ENCODE results near the gene ALG5. TPM values are rescaled to one million over a fixed set of nuclear protein-coding genes. Genes with fewer than 3 reads are reported as not detected.

The ALG5 gene
- polyA plus RNA-seq, 2 of the 4 experiments (the other 2 are of a cell fraction) = 34.4 to 69.0 TPM

DNA sequence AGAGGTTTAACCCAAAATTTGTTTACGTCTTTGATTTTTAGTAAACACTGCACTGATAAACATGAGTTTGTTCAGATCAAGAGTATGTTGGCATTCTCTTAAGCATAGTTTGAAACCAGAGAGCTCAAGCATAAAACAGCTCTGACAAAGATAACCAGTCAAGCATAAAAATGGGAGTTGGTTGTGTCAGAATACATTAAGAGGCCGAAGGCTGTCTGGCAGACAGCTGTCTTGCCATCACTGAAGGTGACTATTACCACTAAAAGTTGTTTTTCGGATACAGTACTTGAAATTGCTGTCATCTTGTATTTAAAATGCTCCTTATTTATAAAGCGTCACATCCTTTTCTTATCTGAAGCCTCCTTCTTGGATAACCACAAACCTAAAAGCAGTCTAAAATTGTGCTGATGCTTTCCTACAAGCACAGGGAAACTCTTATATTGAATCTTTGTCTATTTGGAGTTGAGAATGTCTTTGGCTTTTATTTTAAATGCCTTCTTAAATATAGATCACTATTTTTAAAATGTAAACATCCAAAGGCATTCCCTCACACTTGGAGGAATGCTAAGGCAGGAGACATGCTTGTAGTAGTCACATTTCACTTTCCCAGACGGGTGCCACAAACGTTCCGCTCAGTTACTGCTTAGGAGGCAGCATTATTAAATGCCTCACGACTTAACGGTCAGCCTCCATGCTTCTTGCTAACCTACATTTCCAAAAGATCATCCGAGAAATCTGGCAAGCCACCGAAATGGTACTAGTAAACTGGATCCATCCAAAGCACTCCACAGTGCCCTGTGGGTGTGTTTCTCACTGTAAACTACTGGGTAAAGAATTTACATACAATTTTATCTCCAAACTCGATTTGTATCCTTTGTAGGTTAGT, 80.7 kb downstream of the ALG5 start:
- ATAC-seq = peak in 1 of 2 experiments; percentile 30; a peak in 2 of 6 replicates
- Histone ChIP-seq H3K4me1 (no peaks in the 10 kb centered on the region), H3K27ac (no peak overlapping the region), H3K9me3 (no peaks in the 10 kb centered on the region), H3K4me2 (peak overlapping the region; percentile 95), H3K4me3 (peak overlapping the region; percentile 56; the same call in 2 of the 3 replicates)
- no peak for DNase-seq (ENCODE audit: low read depth in 1 of 2, low spot score in 1 of 2)
- TF ChIP-seq, protein P1, sequence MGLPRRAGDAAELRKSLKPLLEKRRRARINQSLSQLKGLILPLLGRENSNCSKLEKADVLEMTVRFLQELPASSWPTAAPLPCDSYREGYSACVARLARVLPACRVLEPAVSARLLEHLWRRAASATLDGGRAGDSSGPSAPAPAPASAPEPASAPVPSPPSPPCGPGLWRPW (IDR thresholded peaks at IDR 0.05) = no peak
- TF ChIP-seq RAD21 (conservative IDR thresholded peaks at IDR 0.05 in 1 of 2, IDR thresholded peaks at IDR 0.05 in 1 of 2) (no peak), NFE2L2 (conservative IDR thresholded peaks at IDR 0.05; ENCODE audit: low read length) (no peak), POLR2A (IDR thresholded peaks at IDR 0.05; ENCODE audit: low read length) (no peak), SREBF2 (IDR thresholded peaks at IDR 0.05) (no peak), ZSCAN20 (CRISPR knock-in tag; IDR thresholded peaks at IDR 0.05) (no peak), ESRRA (IDR thresholded peaks at IDR 0.05; ENCODE audit: borderline replicate concordance, low read length) (no peak), RFX5 (IDR thresholded peaks at IDR 0.05) (no peak), HOXA7 (CRISPR knock-in tag; IDR thresholded peaks at IDR 0.05) (no peak), MAFK (IDR thresholded peaks at IDR 0.05; ENCODE audit: partially characterized antibody) (no peak), ZFP36 (IDR thresholded peaks at IDR 0.05; ENCODE audit: borderline replicate concordance, partially characterized antibody) (no peak)
- TF ChIP-seq, protein P2, sequence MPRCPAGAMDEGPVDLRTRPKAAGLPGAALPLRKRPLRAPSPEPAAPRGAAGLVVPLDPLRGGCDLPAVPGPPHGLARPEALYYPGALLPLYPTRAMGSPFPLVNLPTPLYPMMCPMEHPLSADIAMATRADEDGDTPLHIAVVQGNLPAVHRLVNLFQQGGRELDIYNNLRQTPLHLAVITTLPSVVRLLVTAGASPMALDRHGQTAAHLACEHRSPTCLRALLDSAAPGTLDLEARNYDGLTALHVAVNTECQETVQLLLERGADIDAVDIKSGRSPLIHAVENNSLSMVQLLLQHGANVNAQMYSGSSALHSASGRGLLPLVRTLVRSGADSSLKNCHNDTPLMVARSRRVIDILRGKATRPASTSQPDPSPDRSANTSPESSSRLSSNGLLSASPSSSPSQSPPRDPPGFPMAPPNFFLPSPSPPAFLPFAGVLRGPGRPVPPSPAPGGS (IDR thresholded peaks at IDR 0.05) = no peak
- 72% methylated on average over 12 of the region's 12 CpGs for WGBS (ENCODE audit: missing lambda C conversion rate)
- POLR2A ChIA-PET = no interaction called here
- CTCF ChIA-PET = no interaction called here
- no peak for FAIRE-seq

DNA sequence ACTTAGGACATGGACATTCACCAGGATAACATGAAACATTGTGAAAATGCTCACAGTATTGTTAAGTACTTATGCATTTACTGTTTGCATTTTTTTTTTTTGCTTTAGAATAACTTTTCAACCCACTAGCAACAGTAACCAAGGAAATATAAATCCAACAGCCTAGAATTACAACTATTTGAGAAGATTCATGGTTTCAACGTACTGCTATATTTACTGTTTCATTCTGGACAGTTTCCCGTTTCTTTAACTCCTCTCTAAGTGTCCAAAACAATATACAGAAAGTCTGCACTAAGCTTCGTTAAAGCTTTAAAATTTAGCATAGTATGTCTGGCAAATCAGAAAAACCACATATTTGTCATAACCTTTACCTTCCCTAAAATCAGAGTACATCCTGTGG, 81.8 kb downstream of the ALG5 start:
- TF ChIP-seq TFCP2L1 (CRISPR knock-in tag; IDR thresholded peaks at IDR 0.05) = no peak
- ChIA-PET POLR2A (no interaction called here), CTCF (no interaction called here)
- FAIRE-seq (no peak), ATAC-seq (no peak), DNase-seq (ENCODE audit: low read depth in 1 of 2, low spot score in 1 of 2) (no peak)
- Histone ChIP-seq H3K27ac (no peak overlapping the region), H3K9me3 (no peaks in the 10 kb centered on the region), H3K4me3 (no peak overlapping the region), H3K4me1 (no peaks in the 10 kb centered on the region), H3K4me2 (no peak overlapping the region)
- WGBS (ENCODE audit: missing lambda C conversion rate) = 63% methylated on average over 3 of the region's 3 CpGs

- ChIA-PET CTCF (no interaction called here), POLR2A (no interaction called here)
- TF ChIP-seq, protein P3, sequence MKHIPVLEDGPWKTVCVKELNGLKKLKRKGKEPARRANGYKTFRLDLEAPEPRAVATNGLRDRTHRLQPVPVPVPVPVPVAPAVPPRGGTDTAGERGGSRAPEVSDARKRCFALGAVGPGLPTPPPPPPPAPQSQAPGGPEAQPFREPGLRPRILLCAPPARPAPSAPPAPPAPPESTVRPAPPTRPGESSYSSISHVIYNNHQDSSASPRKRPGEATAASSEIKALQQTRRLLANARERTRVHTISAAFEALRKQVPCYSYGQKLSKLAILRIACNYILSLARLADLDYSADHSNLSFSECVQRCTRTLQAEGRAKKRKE (CRISPR knock-in tag; IDR thresholded peaks at IDR 0.05; ENCODE audit: low read depth) = no peak
- TF ChIP-seq, protein P4, sequence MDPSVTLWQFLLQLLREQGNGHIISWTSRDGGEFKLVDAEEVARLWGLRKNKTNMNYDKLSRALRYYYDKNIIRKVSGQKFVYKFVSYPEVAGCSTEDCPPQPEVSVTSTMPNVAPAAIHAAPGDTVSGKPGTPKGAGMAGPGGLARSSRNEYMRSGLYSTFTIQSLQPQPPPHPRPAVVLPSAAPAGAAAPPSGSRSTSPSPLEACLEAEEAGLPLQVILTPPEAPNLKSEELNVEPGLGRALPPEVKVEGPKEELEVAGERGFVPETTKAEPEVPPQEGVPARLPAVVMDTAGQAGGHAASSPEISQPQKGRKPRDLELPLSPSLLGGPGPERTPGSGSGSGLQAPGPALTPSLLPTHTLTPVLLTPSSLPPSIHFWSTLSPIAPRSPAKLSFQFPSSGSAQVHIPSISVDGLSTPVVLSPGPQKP (IDR thresholded peaks at IDR 0.05; ENCODE audit: low read depth, low read length) = no peak
- TF ChIP-seq RFX5 (IDR thresholded peaks at IDR 0.05) = no peak
- TF ChIP-seq ZSCAN20 (CRISPR knock-in tag; IDR thresholded peaks at IDR 0.05) = no peak
- TF ChIP-seq, protein P5, sequence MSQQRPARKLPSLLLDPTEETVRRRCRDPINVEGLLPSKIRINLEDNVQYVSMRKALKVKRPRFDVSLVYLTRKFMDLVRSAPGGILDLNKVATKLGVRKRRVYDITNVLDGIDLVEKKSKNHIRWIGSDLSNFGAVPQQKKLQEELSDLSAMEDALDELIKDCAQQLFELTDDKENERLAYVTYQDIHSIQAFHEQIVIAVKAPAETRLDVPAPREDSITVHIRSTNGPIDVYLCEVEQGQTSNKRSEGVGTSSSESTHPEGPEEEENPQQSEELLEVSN (IDR thresholded peaks at IDR 0.05; ENCODE audit: borderline replicate concordance, low read depth) = no peak
- TF ChIP-seq ZFP36 (IDR thresholded peaks at IDR 0.05; ENCODE audit: borderline replicate concordance, partially characterized antibody) = no peak
- no peak for TF ChIP-seq EHMT2 (IDR thresholded peaks at IDR 0.05; ENCODE audit: low read depth)
- TF ChIP-seq CBX2 (IDR thresholded peaks at IDR 0.05; ENCODE audit: borderline replicate concordance, low read depth) = no peak
- TF ChIP-seq CTCF (IDR thresholded peaks at IDR 0.05) = no peak
- TF ChIP-seq MYC (IDR thresholded peaks at IDR 0.05; ENCODE audit: borderline replicate concordance, low read length) = no peak
- TF ChIP-seq KDM1A (IDR thresholded peaks at IDR 0.05; ENCODE audit: low read depth) = no peak
- no peak for TF ChIP-seq CHD4 (IDR thresholded peaks at IDR 0.05; ENCODE audit: borderline replicate concordance)
- TF ChIP-seq ZNF302 (CRISPR knock-in tag; IDR thresholded peaks at IDR 0.05) = no peak
- no peak for TF ChIP-seq CEBPB (IDR thresholded peaks at IDR 0.05)
- no peak for TF ChIP-seq TFCP2L1 (CRISPR knock-in tag; IDR thresholded peaks at IDR 0.05)
- TF ChIP-seq MAX (IDR thresholded peaks at IDR 0.05) = no peak
- TF ChIP-seq EP300 (IDR thresholded peaks at IDR 0.05) = no peak
- ATAC-seq = no peak
- H3K4me1 ChIP-seq = no peaks in the 10 kb centered on the region
- no peak overlapping the region for H3K4me2 ChIP-seq
- no peak for DNase-seq (ENCODE audit: low read depth in 1 of 2, low spot score in 1 of 2)
- no peaks in the 10 kb centered on the region for H3K9me3 ChIP-seq
- no peak overlapping the region for H3K27ac ChIP-seq
- no peak for FAIRE-seq
- WGBS (ENCODE audit: missing lambda C conversion rate) = 62% methylated on average over 6 of the region's 6 CpGs
- H3K4me3 ChIP-seq = no peak overlapping the region
These were observed 83.1 kb downstream of the ALG5 start for GRCh38 chr13:36915896-36916640.

Measured in A549 (cell line).